ENCODE data around the gene GPR39.

The GPR39 gene

DNA sequence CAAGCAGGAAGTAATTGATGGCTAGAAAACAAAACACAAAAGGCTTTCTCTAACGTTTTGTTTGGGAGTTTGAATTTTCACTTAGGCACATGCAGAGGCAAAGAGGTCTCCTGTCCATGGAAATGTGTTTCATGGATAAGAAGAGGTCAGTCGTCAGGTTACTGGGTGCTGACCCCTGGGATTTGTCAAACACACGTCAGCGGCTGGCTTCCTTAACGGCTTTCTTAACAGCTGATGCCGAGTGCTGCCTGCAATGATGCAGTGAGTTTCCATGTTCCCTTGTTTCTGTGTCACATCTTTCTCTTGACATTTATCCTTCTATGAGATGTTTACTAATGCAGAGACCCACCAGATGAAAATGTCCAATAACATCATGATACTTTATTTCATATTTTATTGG is 31.7 kb downstream of the GPR39 start:
- no peaks in the 10 kb centered on the region for H4K20me1 ChIP-seq
- H3K36me3 ChIP-seq: no peaks in the 10 kb centered on the region
- no peaks in the 10 kb centered on the region for H3K27me3 ChIP-seq
- no peak overlapping the region; a peak in 1 of 20 replicates for H3K4me3 ChIP-seq
- TF ChIP-seq Cebpa-rat (IDR thresholded peaks at IDR 0.05): no peak
- H3K9ac ChIP-seq: peak overlapping the region in 1 of 11 experiments; percentile 49; a peak in 1 of 22 replicates
- H3K4me1 ChIP-seq: peaks cover 0 to 9% (median 1%) of the 10 kb centered on the region in 10 experiments; a peak in 4 of 20 replicates
- H3K4me2 ChIP-seq: peak overlapping the region in 10 of 11 experiments; percentile 14 to 65 (median 44); a peak in 17 of 22 replicates
- peaks cover 0 to 9% (median 1%) of the 10 kb centered on the region in 11 experiments; a peak in 8 of 22 replicates for H3K9me3 ChIP-seq (replicated peaks in 1 of 11)
- peak overlapping the region in 2 of 11 experiments; percentile 9 to 28; a peak in 1 of 22 replicates for H3K27ac ChIP-seq

DNA sequence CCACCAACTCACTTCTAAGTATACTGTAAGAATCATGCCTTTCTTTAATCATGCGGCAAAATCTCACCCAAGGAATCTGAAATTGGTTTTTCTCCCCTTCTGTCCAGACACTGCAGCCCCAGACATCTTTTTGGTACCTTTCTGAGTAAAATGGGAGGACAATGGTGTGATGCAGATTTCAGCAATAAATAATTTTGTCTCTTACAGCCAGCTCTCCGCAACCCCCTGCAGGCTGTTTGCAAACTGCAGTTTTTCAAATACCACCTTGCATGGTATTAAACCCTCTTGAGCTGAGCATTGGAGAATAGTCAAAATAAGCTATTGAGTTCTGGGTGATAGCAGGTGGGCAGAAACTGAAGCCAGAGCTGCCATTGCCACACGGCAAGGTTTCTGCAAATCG is 32.2 kb downstream of the GPR39 start:
- Histone ChIP-seq H3K27me3 (no peaks in the 10 kb centered on the region), H3K4me3 (no peak overlapping the region), H3K4me2 (peak overlapping the region in 5 of 11 experiments; percentile 27 to 65 (median 42); a peak in 8 of 22 replicates), H3K27ac (no peak overlapping the region), H3K4me1 (peaks cover 0 to 9% (median 1%) of the 10 kb centered on the region in 10 experiments; a peak in 4 of 20 replicates), H3K9me3 (replicated peaks in 1 of 11) (peaks cover 3 to 13% (median 5%) of the 10 kb centered on the region in 11 experiments; a peak in 15 of 22 replicates), H3K9ac (no peak overlapping the region), H4K20me1 (no peaks in the 10 kb centered on the region), H3K36me3 (no peaks in the 10 kb centered on the region)
- TF ChIP-seq Cebpa-rat (IDR thresholded peaks at IDR 0.05): no peak

DNA sequence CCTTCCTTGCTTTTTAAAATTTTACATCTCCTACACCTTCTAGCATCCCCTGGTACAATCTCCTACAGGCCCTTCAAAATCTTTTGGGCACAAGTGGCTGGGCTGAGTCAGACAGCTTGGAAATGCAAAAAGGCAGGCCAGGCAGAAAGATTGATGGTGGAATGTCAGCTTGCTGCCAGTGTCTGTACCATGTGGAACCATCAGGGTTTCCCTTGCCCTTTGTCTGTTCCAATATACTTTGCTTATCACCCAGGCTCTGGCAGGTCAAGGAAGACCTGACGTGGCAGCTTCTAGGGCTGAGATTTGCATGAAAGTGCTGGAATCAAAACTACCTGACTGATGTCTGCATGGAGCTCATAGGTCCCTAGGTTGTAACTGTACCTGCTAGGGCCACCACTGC is 33.3 kb downstream of the GPR39 start:
- Histone ChIP-seq H3K36me3 (no peaks in the 10 kb centered on the region), H3K27ac (no peak overlapping the region), H3K4me1 (peaks cover 0 to 9% (median 1%) of the 10 kb centered on the region in 10 experiments; a peak in 4 of 20 replicates), H3K27me3 (no peaks in the 10 kb centered on the region), H4K20me1 (no peaks in the 10 kb centered on the region), H3K4me3 (no peak overlapping the region), H3K4me2 (no peak overlapping the region), H3K9me3 (replicated peaks in 1 of 11) (peaks cover 5 to 18% (median 6%) of the 10 kb centered on the region in 11 experiments; a peak in 15 of 22 replicates), H3K9ac (no peak overlapping the region)
- TF ChIP-seq Cebpa-rat (IDR thresholded peaks at IDR 0.05): no peak

DNA sequence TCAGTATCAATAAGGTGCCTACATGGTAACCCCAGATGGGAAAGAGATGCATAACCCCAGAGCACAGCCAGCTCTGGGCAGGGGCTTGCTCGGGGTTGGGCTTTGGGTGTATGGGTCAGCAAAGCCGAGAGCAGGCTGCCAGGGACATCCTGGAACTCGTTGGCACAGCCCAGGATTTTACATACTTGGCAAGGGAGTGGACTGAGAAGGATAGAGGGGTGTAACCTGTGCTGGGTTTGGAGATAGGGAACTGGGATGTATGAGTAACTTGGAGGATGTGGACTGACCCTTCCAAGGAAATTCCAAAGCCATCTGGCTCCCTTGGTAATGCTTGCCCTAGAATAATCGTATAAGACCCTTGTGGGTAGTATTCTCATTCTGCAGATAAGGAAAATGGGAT is 44.2 kb downstream of the GPR39 start:
- H3K27ac ChIP-seq: no peak overlapping the region
- H3K4me1 ChIP-seq: no peaks in the 10 kb centered on the region
- no peaks in the 10 kb centered on the region; a peak in 1 of 22 replicates for H3K36me3 ChIP-seq
- H3K27me3 ChIP-seq: no peaks in the 10 kb centered on the region
- H3K9me3 ChIP-seq (replicated peaks in 1 of 11): peaks cover 21 to 98% (median 40%) of the 10 kb centered on the region in 11 experiments
- H3K4me2 ChIP-seq: no peak overlapping the region
- no peaks in the 10 kb centered on the region for H4K20me1 ChIP-seq
- no peak overlapping the region for H3K4me3 ChIP-seq
- H3K9ac ChIP-seq: no peak overlapping the region
- TF ChIP-seq Cebpa-rat (IDR thresholded peaks at IDR 0.05): no peak

DNA sequence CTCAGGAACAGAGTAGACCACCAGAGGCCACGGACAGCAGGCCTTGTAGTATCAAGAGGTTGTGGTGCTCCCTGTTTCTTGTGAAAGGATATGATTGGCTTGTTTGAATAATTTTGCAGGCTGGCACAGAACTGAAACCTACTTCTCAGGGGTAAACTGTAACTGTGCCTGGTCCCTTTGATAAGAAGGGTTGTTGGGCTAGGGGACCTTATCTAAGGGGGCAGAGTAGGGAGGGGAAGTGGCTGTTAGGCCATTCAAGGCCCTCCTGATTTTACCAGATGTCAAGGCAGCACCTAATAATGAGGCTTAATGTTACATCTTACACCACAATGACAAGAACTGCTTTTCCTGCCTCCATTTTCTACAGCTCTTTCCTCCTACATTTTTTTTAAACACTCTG is 45.6 kb downstream of the GPR39 start:
- no peak overlapping the region for H3K4me3 ChIP-seq
- no peak overlapping the region for H3K4me2 ChIP-seq
- no peak overlapping the region for H3K27ac ChIP-seq
- peaks cover 36 to 99% (median 54%) of the 10 kb centered on the region in 11 experiments for H3K9me3 ChIP-seq (replicated peaks in 1 of 11)
- H3K36me3 ChIP-seq: no peaks in the 10 kb centered on the region; a peak in 1 of 22 replicates
- no peaks in the 10 kb centered on the region for H4K20me1 ChIP-seq
- no peaks in the 10 kb centered on the region for H3K27me3 ChIP-seq
- no peaks in the 10 kb centered on the region for H3K4me1 ChIP-seq
- TF ChIP-seq Cebpa-rat (IDR thresholded peaks at IDR 0.05): no peak
- no peak overlapping the region for H3K9ac ChIP-seq

DNA sequence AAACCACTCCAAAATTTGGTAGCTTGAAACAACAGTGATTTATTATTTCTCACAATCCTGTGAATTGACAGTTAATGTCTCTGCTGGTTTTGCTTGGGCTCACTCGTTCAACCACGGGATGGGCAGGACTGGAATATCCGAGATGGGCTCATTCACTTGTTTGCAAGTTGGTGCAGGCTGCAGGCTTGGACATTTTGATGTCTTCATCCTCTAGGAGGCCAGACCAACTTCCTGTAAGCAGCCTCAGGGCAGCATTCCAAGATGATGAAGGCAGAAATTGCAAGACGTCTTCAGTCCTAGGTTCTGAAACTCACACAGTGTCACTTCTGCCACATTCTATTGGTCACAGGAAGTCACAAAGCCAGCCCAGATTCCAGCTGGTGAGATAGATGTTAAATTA is 47.1 kb downstream of the GPR39 start:
- Histone ChIP-seq H3K9me3 (replicated peaks in 1 of 11) (peaks cover 50 to 99% (median 68%) of the 10 kb centered on the region in 11 experiments), H4K20me1 (no peaks in the 10 kb centered on the region), H3K27ac (no peak overlapping the region), H3K36me3 (no peaks in the 10 kb centered on the region; a peak in 1 of 22 replicates), H3K27me3 (no peaks in the 10 kb centered on the region), H3K4me1 (no peaks in the 10 kb centered on the region), H3K4me2 (no peak overlapping the region), H3K9ac (no peak overlapping the region), H3K4me3 (no peak overlapping the region)
- TF ChIP-seq Cebpa-rat (IDR thresholded peaks at IDR 0.05): no peak

DNA sequence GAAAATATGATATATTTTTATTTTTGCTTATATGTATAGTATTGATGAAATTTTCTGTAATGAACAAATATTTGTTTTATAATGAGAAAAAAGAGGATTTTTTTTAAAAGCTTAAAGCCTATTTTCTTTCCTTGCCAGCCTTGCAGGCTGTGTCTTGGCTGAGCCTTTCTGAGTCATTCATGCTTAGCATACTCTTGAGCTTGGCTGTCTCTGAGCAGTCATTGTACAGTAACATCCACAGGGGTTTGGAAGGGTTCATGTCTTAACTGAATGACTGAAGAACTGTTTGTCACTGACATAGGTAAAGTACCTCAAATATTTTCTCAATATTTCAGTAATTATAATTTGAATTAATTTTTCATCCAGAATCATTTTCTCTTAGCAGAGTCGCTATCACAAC is 49.3 kb downstream of the GPR39 start:
- no peaks in the 10 kb centered on the region for H4K20me1 ChIP-seq
- no peaks in the 10 kb centered on the region for H3K27me3 ChIP-seq
- H3K4me3 ChIP-seq: no peak overlapping the region
- H3K9ac ChIP-seq: no peak overlapping the region
- no peak for TF ChIP-seq Cebpa-rat (IDR thresholded peaks at IDR 0.05)
- peaks cover 64 to 100% (median 80%) of the 10 kb centered on the region in 11 experiments for H3K9me3 ChIP-seq (replicated peaks in 1 of 11)
- no peaks in the 10 kb centered on the region; a peak in 1 of 22 replicates for H3K36me3 ChIP-seq
- H3K27ac ChIP-seq: no peak overlapping the region
- no peaks in the 10 kb centered on the region for H3K4me1 ChIP-seq
- no peak overlapping the region for H3K4me2 ChIP-seq

DNA sequence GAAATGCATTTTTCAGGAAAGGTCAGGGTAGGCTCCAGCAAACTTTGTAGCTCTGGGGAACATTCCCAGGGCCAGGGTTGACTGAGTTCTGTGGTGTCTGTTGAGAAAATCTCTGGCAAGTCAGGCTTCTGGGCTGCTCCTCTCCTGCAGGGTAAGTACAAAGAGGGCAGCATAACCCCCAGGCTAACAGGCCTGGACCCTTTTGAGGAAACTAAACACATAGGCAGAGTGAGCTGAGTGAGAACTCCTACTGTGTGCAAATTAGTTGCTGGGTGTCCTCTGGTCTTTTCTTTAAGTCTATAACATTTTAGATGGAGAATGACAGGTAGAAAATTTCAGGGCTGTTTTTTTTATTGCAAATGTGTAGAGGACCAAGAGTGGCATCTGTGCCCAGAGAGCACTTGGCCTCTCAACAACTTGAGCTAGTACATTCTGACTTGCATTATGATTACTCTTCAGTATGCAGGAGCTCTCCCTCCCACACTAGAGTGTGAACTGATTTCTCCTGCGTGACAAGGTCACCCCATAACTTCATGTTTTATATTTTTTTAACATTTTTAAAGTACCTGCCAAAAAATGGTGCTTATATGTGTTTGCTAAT is 49.9 kb downstream of the GPR39 start:
- Histone ChIP-seq H3K27ac (no peak overlapping the region), H3K36me3 (no peaks in the 10 kb centered on the region; a peak in 1 of 22 replicates), H3K9me3 (replicated peaks in 1 of 11) (peaks cover 64 to 100% (median 80%) of the 10 kb centered on the region in 11 experiments), H3K4me2 (no peak overlapping the region), H3K4me1 (no peaks in the 10 kb centered on the region), H4K20me1 (no peaks in the 10 kb centered on the region), H3K27me3 (no peaks in the 10 kb centered on the region), H3K9ac (no peak overlapping the region), H3K4me3 (no peak overlapping the region)
- TF ChIP-seq Cebpa-rat (IDR thresholded peaks at IDR 0.05): no peak

DNA sequence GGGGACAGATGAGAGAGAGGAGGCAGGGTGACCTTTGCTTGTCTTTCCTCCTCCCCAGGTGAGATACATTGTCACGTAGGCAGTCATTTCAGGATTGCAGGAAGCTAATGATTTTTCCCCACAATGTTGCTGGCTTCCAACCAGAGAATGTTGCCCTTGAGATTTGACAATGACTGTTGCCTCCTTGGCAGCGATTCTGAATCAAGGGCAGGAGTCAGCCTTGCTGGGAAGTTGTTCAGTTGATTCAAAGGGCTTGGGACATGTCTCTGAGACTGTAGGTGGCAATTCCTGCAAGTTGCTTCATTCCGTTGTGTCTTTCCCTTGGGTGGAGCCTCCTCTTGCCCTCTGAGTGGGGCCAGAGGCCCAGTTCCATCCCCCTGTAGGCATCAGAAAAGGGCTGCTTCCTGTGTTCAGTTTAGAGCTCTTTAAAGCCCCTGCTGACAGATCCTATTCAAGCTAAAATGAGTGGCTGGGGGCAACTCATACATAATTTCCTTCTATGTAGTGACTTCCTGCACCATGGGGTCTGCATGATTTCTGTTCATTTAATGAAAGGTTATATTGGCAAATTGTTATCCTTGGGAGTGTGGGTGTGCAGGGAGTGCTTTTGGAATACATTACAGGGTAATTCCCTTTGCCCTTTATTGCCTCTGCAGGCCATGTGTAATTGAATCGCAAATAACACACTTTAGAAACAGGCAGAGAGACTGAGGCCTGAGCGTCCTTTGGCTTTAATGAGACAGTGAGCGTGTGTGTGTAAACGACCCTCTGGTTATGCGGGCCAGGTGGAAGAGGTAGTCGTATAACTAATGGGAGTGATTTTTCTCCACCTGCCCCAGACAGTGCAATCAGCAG is 52.4 kb downstream of the GPR39 start:
- Histone ChIP-seq H4K20me1 (no peaks in the 10 kb centered on the region), H3K4me1 (no peaks in the 10 kb centered on the region), H3K36me3 (no peaks in the 10 kb centered on the region; a peak in 1 of 22 replicates), H3K27ac (no peak overlapping the region), H3K4me3 (no peak overlapping the region), H3K9ac (no peak overlapping the region), H3K9me3 (replicated peaks in 1 of 11) (peaks cover 58 to 97% (median 70%) of the 10 kb centered on the region in 11 experiments), H3K27me3 (no peaks in the 10 kb centered on the region), H3K4me2 (no peak overlapping the region)
- TF ChIP-seq Cebpa-rat (IDR thresholded peaks at IDR 0.05): no peak

Data from BLaER1 treated with 17β-estradiol and CSF1 and Interleukin-3, amounts not matched to agents 10 nM and 100 nM (cell line).